A673 (cell line): Measurements from ENCODE around the gene PATL1. TPM values are rescaled to one million over a fixed set of nuclear protein-coding genes. Genes with fewer than 3 reads are reported as not detected.

ENCODE experiments used
- BruUV-seq: library from RNA; stranded (reverse); fragments of 400-500 nt; replicated peaks from 2 replicates; lab custom pipeline; 2021; lab: Mats Ljungman, UMichigan
- CTCF ChIA-PET: fragments of 300-600 bp; sonication (Branson Sonifier 250); formaldehyde crosslinking; loops from one replicate; lab custom pipeline; 2022; ENCODE audit warnings: antibody characterized with exemption; lab: Charles Lee
- POLR2A ChIA-PET: fragments of 300-600 bp; sonication (Branson Sonifier 250); formaldehyde crosslinking; loops from one replicate; lab custom pipeline; 2022; ENCODE audit warnings: antibody characterized with exemption; ENCODE audit not compliant: low non-redundant PET; lab: Charles Lee
- DNase-seq: peaks from one replicate; pipeline ENCODE4 v3.0.0-alpha.2; 2015; ENCODE audit warnings: low spot score
- H3K27ac ChIP-seq: fragments of 200-600 bp; sonication (generic); 2 replicates; pipeline ENCODE4 v1.5.1; 2016; ENCODE audit warnings: mixed run types, low read depth, mild to moderate bottlenecking, mixed read lengths, antibody characterized with exemption, low read length; ENCODE audit not compliant: poor library complexity, severe bottlenecking
- H3K27me3 ChIP-seq: fragments of 200-600 bp; sonication (generic); replicated peaks from 2 replicates; pipeline ENCODE4 v1.6.1; 2017; ENCODE audit warnings: mixed run types, low read depth, mild to moderate bottlenecking, mixed read lengths, antibody characterized with exemption, low read length; ENCODE audit not compliant: insufficient read depth, poor library complexity
- H3K36me3 ChIP-seq: fragments of 200-600 bp; sonication (generic); 2 replicates; pipeline ENCODE4 v1.6.1; 2016; ENCODE audit warnings: mixed run types, mild to moderate bottlenecking, mixed read lengths, antibody characterized with exemption, low read length; ENCODE audit not compliant: insufficient read depth, poor library complexity, severe bottlenecking
- H3K4me1 ChIP-seq: fragments of 200-600 bp; sonication (generic); 2 replicates; pipeline ENCODE4 v1.6.1; 2017; ENCODE audit warnings: mixed run types, mild to moderate bottlenecking, mixed read lengths, antibody characterized with exemption, low read length; ENCODE audit not compliant: insufficient read depth, poor library complexity, severe bottlenecking
- H3K4me3 ChIP-seq: fragments of 200-600 bp; sonication (generic); 2 replicates; pipeline ENCODE4 v1.5.1; 2016; ENCODE audit warnings: low read depth, mixed run types, mild to moderate bottlenecking, mixed read lengths, low read length; ENCODE audit not compliant: poor library complexity, severe bottlenecking
- H3K9me3 ChIP-seq: fragments of 200-600 bp; sonication (generic); 2 replicates; pipeline ENCODE4 v1.6.1; 2016; ENCODE audit warnings: mixed run types, low read depth, mild to moderate bottlenecking, mixed read lengths, antibody characterized with exemption, low read length; ENCODE audit not compliant: poor library complexity, severe bottlenecking
- EZH2 ChIP-seq: fragments of 200-600 bp; sonication (generic); IDR thresholded peaks from 2 replicates; pipeline ENCODE4 v1.6.1; 2017; ENCODE audit warnings: borderline replicate concordance, low read depth, mild to moderate bottlenecking, mixed read lengths, antibody characterized with exemption, low read length; ENCODE audit not compliant: poor library complexity, severe bottlenecking
- intact Hi-C: fragments of 100-400 bp; cut with micrococcal nuclease; formaldehyde crosslinking; loops from one replicate; pipeline ENCODE4 v1.10.0; 2022; ENCODE audit not compliant: unreplicated experiment
- total RNA-seq: library from RNA; stranded (reverse); gene quantifications from 2 replicates; pipeline ENCODE4 v1.2.3, GENCODE V29; 2021
- TF ChIP-seq, protein P1 (sequence below): fragments of 300-800, 200-600 bp; sonication (generic); conservative IDR thresholded peaks from 2 replicates; pipeline ENCODE4 v1.5.1; 2017; ENCODE audit warnings: low read depth, mild to moderate bottlenecking, antibody characterized with exemption, low read length, moderate library complexity, mixed read lengths

The PATL1 gene
- total RNA-seq, 1 experiment from 2014 or later, result 78.9 TPM

GRCh38 chr11:59643390-59643789 is 25.4 kb downstream of the PATL1 start:
- intact Hi-C loops, result no loop called here
- H3K36me3 ChIP-seq, result peaks cover 96% of the 10 kb centered on the region

GRCh38 chr11:59641156-59641555 is 27.7 kb downstream of the PATL1 start:
- ChIA-PET POLR2A (no interaction called here), CTCF (no interaction called here)
- intact Hi-C loops, result no loop called here
- Histone ChIP-seq H3K4me1 (no peaks in the 10 kb centered on the region), H3K27ac (no peak overlapping the region), H3K9me3 (no peaks in the 10 kb centered on the region), H3K36me3 (peaks cover 96% of the 10 kb centered on the region), H3K27me3 (no peaks in the 10 kb centered on the region), H3K4me3 (no peak overlapping the region)
- TF ChIP-seq EZH2, result no peak
- TF ChIP-seq, protein P1, sequence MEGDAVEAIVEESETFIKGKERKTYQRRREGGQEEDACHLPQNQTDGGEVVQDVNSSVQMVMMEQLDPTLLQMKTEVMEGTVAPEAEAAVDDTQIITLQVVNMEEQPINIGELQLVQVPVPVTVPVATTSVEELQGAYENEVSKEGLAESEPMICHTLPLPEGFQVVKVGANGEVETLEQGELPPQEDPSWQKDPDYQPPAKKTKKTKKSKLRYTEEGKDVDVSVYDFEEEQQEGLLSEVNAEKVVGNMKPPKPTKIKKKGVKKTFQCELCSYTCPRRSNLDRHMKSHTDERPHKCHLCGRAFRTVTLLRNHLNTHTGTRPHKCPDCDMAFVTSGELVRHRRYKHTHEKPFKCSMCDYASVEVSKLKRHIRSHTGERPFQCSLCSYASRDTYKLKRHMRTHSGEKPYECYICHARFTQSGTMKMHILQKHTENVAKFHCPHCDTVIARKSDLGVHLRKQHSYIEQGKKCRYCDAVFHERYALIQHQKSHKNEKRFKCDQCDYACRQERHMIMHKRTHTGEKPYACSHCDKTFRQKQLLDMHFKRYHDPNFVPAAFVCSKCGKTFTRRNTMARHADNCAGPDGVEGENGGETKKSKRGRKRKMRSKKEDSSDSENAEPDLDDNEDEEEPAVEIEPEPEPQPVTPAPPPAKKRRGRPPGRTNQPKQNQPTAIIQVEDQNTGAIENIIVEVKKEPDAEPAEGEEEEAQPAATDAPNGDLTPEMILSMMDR, result no peak
- no peak for DNase-seq
- no TSS peak for BruUV-seq

More at GRCh38 chr11:59643390-59643789, 25.4 kb downstream of the PATL1 start:
- H3K9me3 ChIP-seq, result no peaks in the 10 kb centered on the region
- CTCF ChIA-PET, result no interaction called here
- DNase-seq, result no peak
- POLR2A ChIA-PET, result no interaction called here
- H3K27ac ChIP-seq, result no peak overlapping the region
- TF ChIP-seq, protein P1, result no peak
- no peak for TF ChIP-seq EZH2
- BruUV-seq, result no TSS peak
- no peaks in the 10 kb centered on the region for H3K27me3 ChIP-seq
- no peaks in the 10 kb centered on the region for H3K4me1 ChIP-seq
- H3K4me3 ChIP-seq, result no peak overlapping the region

GRCh38 chr11:59630493-59630892 is 38.3 kb downstream of the PATL1 start:
- ChIA-PET CTCF (no interaction called here), POLR2A (no interaction called here)
- Histone ChIP-seq H3K27me3 (no peaks in the 10 kb centered on the region), H3K36me3 (no peaks in the 10 kb centered on the region), H3K4me3 (no peak overlapping the region), H3K4me1 (peaks cover 8% of the 10 kb centered on the region), H3K27ac (peak overlapping the region; percentile 9), H3K9me3 (no peaks in the 10 kb centered on the region)
- BruUV-seq, result no TSS peak
- no peak for TF ChIP-seq EZH2
- intact Hi-C loops, result no loop called here
- DNase-seq, result no peak

- ChIA-PET POLR2A (no interaction called here), CTCF (no interaction called here)
- H3K4me3 ChIP-seq, result no peak overlapping the region
- no peak for DNase-seq
- H3K9me3 ChIP-seq, result no peaks in the 10 kb centered on the region
- no peak overlapping the region for H3K27ac ChIP-seq
- no TSS peak for BruUV-seq
- TF ChIP-seq, protein P1, result no peak
- no peak for TF ChIP-seq EZH2
- no peaks in the 10 kb centered on the region for H3K27me3 ChIP-seq
- H3K36me3 ChIP-seq, result no peaks in the 10 kb centered on the region
- intact Hi-C loops, result loop anchor here (5.0 kb wide), 1 partner anchor 32 kb away; no protein-coding TSS in a partner anchor
- H3K4me1 ChIP-seq, result peaks cover 8% of the 10 kb centered on the region
Measured at GRCh38 chr11:59629996-59630395, 38.8 kb downstream of the PATL1 start.
